ENCODE results near the gene CLIC3.
"Not testable (repeated sequence)": the region's sequence is repeated elsewhere in the genome, so short reads cannot be mapped to it uniquely, and the experiment has no call there.

CLIC3 gene

DNA sequence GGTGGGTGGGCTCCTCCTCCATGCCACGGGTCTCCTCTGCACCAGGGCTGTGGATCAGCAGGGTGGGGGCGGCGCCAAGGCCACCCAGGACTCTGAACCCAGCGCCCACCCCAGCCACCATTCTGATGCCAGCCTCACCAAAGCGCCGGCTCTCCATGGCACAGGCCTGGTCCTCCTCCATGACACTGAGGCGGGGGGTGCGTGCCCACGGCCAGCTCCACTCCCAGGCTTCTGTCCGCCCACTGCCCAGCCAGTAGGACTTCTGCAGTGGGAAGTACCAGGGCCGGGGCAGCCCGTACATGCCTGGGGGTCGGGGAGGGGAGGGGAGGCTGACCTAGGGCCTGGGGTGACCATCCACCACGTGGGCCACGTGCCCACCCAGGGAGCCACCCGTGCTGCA, 20.1 kb upstream of the CLIC3 start:
- DNase-seq, result no peak

DNA sequence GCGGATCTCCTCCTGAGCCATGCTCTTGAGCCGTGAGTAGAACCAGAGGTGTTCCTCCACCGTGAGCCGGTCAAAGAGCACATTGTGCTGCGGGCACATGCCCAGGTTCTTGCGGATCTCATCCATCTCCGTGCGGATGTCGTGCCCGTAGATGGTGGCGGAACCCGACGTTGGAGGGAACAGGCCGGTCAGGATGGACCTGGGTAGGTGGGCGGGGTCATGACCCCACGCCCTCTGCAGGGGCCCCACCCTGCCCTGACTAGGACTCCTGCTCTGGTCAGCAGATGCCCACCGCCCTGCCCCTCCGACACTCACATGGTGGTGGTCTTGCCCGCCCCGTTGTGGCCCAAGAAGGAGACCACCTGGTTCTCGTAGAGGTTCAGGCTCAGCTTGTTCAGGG, 19.6 kb upstream of the CLIC3 start:
- DNase-seq, result no peak

DNA sequence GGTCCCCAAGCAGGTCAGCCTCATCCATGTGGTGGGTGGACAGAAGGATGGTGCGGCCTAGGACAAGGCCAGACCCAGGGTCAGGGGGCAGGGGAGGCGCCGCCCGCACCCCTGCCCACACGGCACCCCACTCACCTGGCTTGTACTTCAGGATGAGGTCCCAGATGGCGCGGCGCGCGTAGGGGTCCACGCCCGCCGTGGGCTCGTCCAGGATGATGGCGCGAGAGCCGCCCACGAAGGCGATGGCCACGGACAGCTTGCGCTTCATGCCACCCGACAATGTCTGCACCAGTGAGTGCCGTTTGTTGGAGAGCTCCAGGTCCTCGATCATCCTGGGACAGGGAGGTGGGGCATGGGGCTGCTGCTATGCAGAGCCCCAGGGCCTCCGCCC, 19.2 kb upstream of the CLIC3 start:
- no peak for DNase-seq

DNA sequence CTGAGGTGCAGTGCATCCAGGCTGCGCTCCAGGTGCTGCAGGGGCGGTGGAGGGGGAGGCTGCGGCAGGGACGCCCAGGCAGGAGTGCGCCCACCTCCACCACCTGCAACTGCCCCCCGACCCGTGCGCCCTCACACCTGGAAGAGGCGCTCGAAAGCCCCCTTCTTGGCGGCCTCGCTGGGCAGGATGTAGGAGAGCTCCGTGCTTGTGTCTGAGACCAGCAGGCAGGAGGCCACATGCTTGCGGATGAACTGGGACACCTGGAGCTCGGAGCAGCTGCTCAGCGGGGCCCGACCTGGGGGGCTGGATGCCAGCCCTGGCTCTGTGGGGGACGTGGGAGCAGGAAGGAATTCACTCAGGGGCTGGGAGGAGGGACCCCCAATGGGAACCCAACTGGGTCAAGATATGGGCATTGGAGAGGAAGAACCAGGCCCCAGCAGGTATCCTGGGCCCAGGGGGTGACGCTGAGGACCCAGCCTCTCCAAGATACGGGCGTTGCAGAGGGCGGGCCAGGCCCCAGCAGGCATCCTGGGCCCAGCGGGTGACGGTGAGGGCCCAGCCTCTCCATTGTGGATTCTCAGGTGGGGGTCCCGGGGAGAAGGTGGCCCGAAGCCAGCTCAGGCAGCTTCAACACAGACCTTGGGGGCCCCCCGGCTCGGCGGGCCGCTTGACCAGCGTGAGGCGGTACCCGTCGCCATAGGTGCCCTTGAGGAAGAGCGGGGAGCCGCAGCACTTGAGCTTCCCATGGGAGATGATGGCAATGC, 18.6 kb upstream of the CLIC3 start:
- no peak for DNase-seq

DNA sequence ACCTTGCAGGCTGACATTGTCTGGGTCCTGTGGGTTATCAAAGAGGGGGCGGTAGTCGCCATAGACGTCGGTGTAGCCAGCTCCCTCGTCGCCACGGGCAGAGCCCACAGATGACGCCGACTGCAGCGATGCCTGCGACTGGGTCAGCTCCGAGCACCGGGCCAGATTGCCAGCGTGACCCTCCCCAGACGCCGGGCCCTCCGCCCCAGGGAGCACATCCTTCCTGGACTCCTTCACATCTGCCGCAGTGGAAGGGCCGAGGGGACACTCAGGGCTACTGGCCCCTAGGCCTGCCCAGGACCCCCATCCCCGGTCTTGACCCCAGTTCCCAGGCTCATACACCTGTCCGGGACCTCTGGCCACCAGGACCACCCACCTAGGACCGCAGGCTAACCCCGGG, 17.8 kb upstream of the CLIC3 start:
- no peak for DNase-seq

DNA sequence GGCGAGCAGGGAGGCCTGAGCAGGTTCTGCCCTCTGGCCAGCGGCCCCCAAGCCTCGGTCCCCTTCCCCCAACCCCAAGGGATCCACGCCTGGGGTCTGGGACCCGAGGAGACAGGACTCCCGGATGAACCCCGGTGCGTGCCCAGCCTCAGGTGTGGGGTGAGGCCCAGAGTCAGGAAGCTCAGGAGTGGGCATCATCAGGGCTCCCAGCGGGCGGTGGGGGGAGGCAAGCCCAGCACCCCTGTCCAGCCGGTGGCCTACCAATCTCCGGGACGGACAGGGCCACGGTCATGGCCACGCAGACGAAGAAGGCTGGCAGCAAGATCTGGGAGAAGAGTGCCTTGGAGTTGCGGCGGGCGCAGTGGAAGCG, 17.2 kb upstream of the CLIC3 start:
- no peak for DNase-seq

DNA sequence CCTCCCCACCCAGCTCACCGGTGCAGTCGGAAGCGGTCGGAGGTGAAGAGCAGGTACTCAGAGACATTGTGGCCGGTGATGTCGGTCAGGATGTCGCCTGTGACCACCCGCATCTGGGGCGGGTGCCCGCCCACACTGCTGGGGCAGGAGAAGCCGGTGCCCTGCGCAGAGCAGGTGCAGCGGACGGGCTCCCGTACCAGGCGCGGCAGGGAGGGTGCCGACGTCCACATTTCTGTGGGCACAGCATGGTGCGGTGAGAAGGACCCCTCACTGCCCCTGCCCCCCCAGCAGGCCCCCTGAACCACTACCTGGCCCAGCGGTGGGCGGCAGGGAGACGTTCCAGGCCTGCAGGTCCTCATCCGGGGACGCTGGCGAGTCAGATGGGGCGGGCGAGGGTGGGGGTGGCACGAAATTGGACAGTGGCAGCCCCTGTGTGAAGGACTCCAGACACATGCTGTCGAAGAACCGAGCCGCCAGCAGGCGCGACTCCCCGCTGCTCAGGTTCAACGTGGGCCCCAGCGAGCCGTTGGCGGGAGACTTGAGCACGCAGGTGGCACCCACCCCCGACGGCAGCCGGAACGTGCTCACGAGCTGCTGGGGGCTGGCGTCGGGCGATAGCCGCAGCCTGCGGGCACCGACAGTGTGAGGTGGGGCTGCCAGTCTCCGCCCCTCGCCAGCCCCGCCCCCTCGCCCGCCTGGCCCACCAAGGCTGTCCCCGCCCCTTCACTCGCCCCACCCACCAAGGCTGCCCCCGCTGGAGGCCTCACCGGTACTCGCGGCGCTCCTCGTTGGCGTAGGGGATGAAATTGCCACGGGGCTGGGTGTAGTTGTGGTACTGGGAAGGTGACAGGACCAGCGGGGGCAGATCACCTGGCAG, 16.6 kb upstream of the CLIC3 start:
- no peak for DNase-seq

DNA sequence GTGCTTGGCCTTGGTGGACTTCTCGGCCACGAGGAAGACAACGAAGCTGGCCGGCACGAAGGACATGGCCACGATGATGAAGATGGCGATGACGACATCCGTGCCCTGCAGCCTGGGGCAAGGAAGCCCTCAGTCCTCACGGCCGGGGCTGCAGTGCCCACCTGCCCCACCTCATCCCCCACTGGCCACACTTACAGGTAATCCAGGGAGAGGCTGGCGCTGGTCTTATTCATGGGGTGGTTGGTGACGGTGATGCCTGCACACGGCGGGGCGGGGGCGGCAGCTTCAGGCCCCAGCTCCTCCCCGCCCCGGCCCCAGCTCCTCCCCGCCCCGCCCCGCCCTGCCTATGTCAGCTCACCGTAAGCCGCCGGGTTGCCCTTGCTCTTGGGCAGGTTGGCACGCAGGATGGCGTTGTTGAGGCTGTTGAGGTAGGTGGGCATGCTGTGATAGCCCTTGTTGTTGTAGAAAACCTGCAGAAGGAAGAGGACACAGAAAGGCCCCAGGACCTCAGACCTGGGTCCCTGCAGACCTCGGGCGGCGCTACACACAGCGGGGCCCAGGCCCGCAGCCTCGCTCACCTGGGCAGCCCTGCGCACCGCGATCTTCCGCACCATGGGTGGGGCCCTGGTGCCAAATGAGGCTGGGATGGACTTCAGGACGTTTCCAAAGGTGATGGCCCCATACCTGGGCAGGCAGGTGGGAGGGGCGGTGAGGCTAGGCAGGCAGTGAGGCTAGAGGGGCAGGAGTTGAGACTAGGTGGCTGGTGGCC, 15.7 kb upstream of the CLIC3 start:
- no peak for DNase-seq

DNA sequence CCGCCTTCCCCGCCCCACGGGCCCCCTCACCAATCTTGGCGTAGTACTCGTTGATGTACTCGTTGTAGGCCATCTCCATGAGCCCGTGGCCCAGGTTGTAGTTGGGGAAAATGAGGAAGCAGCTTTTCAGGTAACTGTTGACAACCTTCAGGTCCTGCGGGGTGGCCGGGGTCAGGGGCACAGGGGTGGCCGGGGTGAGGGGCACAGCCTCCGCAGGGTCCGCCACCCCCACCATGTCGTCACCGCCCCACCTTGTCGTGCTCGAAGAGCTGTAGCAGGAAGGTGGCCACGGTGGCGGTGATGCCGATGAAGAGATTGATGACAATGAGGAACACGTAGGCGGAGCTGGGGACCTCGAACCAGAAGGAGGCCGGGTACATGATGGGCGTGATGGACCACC, 14.8 kb upstream of the CLIC3 start:
- DNase-seq, result no peak

DNA sequence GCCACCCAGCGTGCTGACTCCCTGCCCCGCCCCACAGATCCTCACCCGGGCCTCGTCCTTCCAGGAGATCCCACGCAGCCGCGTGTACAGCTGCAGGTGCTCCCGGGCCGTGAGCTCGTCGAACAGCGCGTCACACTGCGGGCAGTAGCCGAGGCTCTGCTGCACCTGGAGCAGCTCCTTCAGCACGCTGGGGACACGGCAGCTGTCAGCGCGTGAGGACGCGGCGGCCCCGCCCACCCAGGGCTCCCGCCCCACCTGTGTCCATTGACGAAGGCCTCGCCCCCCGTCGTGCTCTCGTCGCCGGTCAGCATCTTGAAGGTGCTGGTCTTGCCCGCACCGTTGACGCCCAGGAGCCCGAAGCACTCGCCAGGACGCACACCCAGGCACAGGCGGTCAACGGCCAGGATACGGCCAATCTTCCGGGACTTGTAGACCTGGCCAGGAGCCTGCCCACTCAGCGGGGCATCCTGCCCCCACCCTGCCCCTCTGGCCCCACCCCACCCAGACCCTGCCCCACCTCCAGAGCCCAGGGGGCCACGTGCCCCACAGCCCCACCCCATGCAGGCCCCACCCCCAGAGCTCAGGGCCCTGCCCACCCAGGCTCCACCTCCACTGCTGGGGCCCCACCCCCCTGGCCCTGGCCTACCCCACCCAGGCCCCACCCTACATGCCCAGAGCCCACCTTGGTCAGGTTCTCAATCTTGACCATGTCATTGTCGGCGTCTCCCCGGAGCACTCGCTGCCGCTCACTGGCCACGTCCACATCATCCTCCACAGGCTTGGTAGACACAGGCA, 13.8 kb upstream of the CLIC3 start:
- no peak for DNase-seq

DNA sequence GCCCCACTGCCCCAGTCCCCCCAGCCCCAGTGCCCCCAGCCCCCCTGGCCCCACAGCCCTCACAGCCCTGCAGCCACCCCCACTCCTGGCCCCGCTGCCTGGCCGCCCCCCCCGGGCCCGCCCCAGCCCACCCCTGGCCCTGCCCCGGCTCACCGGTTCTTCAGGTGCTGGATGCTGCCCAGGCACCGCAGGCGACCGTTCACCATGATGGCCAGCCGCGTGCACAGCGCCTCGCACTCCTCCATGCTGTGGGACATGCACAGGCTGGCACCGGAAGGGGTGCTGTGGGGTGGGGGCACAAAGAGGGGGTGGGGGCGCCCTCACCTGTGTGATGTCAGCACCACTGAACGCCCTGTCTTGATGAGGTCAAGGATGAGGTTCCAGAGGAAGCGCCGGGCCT, 12.8 kb upstream of the CLIC3 start:
- DNase-seq, result no peak

DNA sequence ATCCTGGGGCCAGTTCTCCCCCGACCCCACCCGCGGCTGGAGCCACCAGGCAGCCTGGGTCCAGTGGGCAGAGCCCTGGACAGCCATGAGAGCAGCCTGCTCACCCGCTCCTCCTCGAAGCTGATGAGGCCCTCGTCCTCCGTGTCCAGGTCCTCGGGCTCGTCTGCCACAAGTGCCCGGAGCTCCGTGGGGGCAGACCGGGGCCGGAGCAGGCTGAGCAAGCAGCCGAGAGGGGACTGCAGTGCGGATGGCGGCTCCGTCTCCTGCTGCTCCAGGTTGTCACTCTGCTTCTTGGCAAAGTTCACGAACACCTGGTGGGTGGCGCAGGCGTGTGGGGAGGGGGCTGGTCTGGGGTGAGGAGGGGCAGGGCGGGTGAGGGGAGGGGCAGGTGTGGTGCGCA, 11.9 kb upstream of the CLIC3 start:
- no peak for DNase-seq

DNA sequence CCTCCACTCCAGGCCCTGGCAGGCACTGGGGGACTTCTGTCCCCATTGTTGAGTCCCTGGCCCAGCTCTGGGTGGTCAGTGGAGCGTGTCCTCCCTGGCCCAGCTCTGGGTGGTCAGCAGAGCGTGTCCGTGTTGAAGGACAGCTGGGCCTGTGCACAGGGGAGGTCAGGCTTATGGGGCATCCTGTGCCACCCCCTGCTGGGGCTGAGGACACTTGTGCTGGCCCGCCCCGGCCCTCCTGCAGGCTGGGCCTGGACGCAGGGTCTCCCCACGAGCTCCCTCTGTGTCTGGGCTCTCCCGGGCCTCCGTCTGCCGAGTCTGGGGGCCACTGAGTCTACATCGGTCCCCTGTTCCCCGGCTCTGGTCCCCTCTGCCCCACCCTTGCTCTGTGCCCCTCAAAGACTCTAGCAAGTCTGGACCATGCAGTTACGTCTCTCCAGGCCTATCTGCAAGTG, 11.5 kb upstream of the CLIC3 start:
- no peak for DNase-seq

DNA sequence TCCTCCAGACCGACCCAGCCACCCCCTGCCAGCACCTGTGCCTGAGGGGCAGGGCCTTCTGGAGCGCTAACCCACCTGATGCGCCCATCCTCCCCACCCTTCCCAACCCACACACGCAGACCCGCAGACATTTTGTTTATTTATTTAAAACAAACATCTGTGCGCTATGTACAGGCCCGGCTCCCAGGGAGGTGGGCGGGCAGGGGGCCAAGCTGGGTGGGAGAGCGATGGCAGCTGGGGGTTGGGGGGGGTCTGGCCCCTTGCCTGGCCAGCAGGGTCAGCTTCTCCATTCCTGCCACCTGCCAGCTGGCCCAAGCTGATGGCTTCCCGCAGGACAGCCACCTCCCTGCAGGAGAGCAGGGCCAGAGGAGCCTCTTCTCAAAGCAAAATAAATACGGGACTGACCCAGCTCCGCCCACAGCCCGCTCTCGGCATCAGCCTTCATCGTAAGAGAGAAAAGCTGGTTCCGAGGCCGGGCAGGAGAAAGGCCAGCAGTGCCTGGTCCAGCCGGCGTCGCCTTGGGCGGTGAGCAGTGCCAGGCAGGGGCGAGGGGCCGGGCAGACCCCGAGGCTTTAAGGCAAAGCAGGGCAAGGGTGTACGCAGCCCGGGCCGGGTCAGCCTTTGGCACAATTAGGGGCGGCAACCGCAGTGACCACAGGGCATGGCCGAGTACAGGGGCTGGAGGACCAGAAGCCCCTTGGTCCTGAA, 10.9 kb upstream of the CLIC3 start:
- DNase-seq, result no peak

DNA sequence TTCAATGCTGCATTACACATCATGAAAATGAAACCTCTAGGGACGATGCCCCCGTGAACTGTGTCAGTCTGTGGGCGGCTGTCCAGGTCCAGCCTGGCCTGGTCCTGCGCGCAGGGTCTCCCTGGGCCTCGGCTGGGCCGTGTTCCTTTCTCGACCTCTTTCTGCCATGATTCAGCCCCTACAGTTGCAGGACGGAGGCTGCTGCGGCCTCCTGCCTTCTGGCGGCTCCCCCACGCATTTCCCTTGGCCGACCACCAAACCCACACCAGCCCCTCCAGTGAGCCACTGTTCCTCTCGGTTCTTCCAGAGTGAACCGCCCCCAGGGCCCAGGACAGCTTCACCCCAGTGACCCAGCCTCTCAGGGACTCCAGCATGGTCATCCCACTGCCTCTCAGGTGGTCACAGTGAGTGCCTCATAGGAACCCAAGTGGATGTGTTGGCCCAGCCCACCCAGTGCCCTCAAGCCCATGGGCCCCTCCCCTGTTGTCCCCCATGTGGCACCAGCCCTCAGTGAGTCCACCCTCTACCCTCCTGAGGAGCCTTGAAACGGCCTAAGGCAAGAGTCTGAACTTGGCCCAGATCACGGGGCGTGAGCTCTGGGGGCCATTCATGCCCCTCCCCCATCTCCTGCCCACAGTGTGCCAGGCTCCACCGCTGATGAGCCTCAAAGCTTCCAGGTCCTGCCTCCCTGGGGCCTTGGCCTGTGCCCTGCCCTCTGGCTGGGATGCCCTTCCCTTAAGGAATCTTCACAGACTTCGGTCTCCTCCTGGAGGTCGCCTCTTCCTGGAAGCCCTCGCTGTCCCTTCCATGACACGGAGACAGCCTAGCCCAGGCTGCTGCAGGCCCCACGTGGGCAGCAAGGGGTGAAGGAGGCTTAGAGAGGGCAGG, 10.0 kb upstream of the CLIC3 start:
- DNase-seq, result no peak

DNA sequence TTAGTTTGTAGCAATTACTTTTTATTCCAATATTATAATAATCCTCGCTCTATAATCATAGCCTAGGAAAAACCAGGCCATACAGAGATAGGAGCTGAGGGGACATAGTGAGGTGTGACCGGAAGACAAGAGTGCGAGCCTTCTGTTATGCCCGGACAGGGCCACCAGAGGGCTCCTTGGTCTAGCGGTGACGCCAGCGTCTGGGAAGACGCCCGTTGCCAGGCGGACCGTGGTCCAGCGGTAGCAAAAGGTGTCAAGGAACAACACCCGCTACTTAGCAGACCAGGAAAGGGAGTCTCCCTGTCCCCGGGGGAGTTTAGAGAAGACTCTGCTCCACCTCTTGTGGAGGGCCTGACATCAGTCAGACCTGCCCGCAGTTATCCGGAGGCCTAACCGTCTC, 7.9 kb upstream of the CLIC3 start:
- not testable (repeated sequence) for DNase-seq

DNA sequence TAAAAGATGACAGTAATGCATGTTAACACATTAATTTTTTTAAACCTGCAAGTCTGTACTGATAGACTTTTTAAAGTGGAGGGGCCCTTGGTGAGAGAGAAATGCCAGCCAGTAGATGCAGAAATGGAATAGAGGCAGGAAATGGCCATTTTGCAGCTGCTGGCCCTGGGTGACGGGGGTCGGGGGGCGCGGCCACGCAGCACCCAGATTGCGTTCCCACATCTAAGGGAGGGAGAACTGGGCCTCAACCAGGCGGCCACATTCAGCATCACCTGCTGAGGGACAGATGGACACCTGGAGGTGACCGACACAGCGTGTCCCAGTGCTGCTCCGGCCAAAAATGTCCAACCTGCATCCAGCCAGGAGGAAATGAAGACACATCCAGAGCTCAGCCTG, 6.3 kb upstream of the CLIC3 start:
- DNase-seq, result no peak

DNA sequence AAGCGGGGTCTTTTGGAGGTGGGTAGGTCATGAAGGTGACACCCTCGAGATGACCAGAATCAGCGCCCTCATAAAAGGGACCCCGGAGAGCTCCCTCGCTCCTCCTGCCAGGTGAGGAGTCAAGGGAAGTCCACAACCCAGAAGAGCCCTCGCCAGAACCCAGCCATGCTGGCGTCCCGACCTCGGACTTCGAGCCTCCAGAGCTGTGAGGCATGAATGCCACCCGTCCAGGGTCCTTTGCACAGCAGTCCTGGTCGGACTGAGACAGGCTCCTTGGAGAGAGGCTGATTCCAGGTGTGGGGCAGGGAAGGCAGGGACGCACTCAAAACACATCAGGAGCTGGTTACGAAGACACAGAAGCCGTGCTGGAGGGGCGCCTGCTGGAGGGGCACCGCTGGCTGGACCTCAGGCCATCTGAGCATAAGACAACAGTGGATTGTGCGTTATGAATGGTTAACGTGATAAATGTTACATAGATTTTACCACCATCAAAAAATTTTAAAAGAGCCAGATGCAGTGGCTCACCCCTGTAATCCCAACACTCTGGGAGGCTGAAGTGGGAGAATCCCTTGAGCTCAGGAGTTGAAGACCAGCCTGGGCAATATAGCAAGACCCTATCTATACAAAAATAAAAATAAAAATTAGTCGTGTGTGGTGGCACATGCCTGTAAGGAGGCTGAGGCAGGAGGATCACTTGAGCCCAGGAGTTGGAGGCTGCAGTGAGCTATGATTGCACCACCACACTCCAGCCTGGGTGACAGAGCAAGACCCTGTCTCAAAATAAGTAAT, 5.7 kb upstream of the CLIC3 start:
- no peak for DNase-seq

DNA sequence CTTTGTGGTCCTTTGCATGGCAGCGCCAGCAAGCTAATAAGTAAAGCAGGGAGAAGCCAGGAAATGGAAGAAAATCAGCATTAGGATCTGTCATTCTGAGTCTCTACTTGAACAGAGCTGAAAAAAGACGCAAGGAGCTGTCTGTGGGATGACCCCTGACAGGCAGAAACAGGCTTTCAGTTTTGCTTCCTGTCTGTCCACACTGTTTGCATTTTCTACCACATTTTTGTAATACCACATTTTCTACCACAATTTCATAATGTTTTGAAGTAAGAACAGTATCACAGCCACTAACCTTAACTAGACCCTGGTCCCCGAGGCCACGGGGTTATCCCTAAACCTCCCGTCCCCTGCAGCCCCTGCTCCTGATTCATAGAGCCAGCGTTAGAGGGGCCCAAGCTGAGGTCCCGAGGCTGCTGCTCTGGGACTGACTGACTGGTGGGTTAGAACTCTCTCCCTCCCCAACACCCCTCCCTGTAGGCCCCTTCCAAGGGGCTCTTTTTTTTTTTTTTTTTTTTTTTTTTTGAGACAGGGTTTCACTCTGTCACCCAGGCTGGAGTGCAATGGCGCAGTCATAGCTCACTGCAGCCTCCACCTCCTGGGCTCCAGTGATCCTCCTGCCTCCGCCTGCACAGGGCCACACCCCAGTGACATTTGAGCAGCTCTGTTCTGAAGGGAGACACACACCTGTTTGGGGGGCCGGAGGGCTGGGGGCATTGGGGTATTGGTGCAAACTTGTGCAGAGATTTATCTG, 4.0 kb upstream of the CLIC3 start:
- no peak for DNase-seq
